Astrocyte of the spinal cord (primary cell): ENCODE measurements around the gene OGFOD3.

Source experiments
- DNase-seq: peaks from one replicate; pipeline ENCODE4 v3.0.0; 2011; ENCODE audit warnings: low read depth, low spot score
- H3K4me3 ChIP-seq: 2 replicates; pipeline ENCODE4 v1.5.1; 2011; ENCODE audit warnings: low read depth, mild to moderate bottlenecking, low read length, moderate library complexity
- in situ Hi-C: cut with HindIII; loops from 2 replicates; pipeline ENCODE4 v1.10.0; 2017; ENCODE audit warnings: low sequenced_read_pairs
- TF ChIP-seq, protein P1 (sequence below): IDR thresholded peaks from 2 replicates; pipeline ENCODE4 v1.5.1; 2012; ENCODE audit warnings: low read depth, mild to moderate bottlenecking, low read length, inconsistent platforms

The OGFOD3 gene

DNA sequence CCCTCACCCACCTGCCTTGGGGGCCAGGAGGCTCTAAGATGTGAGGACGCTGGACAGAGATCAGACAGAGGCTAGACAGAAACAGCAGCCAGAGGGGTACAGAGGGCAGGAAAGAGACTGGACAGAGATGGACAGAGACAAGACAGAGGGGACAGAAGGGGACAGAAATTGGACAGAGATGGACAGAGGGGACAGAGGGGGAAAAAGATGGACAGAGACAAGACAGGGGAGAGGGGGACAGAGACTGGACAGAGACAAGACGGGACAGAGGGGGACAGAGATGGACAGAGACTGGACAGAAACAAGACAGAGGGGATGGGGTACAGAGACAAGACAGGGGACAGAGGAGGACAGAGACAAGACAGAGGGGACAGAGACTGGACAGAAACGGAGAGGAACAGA lies 30.7 kb downstream of the OGFOD3 start:
- no peak overlapping the region for H3K4me3 ChIP-seq
- TF ChIP-seq, protein P1, sequence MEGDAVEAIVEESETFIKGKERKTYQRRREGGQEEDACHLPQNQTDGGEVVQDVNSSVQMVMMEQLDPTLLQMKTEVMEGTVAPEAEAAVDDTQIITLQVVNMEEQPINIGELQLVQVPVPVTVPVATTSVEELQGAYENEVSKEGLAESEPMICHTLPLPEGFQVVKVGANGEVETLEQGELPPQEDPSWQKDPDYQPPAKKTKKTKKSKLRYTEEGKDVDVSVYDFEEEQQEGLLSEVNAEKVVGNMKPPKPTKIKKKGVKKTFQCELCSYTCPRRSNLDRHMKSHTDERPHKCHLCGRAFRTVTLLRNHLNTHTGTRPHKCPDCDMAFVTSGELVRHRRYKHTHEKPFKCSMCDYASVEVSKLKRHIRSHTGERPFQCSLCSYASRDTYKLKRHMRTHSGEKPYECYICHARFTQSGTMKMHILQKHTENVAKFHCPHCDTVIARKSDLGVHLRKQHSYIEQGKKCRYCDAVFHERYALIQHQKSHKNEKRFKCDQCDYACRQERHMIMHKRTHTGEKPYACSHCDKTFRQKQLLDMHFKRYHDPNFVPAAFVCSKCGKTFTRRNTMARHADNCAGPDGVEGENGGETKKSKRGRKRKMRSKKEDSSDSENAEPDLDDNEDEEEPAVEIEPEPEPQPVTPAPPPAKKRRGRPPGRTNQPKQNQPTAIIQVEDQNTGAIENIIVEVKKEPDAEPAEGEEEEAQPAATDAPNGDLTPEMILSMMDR, result no peak
- in situ Hi-C loops, result no loop called here
- DNase-seq, result no peak

DNA sequence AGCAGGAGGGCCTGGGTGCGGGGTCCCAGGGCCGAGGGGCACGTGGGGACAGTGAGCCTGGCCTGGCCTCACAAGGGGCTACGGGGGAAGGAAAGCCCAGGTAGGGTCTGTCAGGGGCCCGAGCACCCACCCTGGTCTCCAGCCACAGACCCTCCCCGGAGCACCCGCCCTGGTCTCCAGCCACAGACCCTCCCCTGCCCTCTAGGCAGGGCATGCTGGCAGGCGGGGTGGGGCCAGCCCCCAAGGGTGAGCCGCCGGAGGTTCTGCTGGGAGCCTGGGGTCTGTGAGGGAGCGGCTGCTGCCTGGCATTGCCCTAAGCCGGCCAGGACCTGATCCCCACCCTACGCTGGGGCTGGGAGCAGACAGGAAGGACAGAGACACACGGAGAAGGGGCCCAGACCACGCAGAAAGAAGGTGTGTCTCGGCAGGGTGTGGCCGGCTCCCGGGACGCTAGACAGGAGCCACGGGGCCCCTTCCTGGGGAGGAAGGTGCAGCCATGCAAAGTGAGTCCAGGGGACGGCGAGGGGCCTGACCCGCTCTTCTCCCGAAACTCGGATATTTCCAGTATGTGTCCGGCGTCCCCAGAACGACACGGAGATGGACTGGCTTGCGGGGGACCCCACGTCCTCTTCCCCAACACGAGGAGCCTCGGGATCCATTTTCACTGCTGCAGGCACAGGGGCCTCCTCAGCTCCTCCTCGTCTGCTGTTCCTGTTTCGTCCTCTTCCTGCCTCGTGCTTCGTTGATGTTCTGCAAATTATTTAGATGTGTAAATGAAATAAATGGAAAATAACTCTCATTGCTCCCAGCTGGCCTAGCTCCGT lies 31.3 kb downstream of the OGFOD3 start:
- no peak overlapping the region for H3K4me3 ChIP-seq
- no peak for DNase-seq
- in situ Hi-C loops, result no loop called here
- TF ChIP-seq, protein P1, result no peak

DNA sequence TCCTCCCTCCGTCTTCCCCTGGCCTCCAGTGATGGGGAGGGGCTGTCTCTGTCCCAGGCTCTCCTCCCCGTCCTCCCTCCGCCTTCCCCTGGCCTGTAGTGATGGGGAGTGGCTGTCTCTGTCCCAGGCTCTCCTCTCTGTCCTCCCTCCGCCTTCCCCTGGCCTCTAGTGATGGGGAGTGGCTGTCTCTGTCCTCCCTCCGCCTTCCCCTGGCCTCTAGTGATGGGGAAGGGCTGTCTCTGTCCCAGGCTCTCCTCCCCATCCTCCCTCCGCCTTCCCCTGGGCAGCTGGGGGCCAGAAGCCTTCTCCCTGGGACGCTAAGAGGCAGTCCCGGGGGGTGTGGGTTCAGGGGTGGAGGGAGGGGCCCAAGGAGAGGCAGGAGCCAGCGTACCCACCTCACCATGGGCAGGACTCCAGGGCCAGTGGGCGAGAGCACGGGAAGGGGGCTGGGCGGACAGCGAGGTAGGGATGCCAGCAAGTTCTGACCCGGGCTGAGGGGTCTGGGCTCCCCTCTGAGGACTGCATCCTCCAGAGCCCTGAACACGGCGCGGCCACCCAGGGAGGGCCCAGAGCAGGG lies 32.0 kb downstream of the OGFOD3 start:
- in situ Hi-C loops, result no loop called here
- TF ChIP-seq, protein P1, result no peak
- DNase-seq, result no peak
- no peak overlapping the region for H3K4me3 ChIP-seq

DNA sequence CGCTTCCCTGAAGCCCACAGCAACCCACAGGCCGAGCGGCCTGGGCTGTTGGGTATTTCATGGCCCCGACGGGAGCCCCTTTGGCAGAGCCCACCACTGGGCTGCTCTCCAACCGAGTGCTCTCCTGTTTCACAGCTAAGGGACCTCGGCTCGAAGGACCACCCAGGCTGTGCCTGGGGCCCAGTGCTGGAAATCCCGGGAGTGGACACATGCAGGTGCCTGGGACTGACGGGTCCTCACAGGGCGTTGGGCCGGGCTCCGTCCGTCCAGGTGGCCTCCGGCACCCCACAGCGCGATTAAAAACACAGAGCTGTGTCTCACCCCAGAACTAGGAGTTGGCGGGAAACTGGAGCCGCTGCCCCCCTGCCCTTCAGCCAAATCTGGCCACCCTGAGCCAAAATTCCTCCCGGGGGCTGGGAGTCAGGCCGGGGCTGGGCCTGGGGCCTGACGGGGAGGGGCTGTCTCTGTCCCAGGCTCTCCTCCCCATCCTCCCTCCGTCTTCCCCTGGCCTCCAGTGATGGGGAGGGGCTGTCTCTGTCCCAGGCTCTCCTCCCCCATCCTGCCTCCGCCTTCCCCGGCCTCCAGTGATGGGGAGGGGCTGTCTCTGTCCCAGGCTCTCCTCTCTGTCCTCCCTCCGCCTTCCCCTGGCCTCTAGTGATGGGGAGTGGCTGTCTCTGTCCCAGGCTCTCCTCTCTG lies 32.7 kb downstream of the OGFOD3 start:
- in situ Hi-C loops, result no loop called here
- DNase-seq, result no peak
- no peak overlapping the region for H3K4me3 ChIP-seq
- TF ChIP-seq, protein P1, result no peak

DNA sequence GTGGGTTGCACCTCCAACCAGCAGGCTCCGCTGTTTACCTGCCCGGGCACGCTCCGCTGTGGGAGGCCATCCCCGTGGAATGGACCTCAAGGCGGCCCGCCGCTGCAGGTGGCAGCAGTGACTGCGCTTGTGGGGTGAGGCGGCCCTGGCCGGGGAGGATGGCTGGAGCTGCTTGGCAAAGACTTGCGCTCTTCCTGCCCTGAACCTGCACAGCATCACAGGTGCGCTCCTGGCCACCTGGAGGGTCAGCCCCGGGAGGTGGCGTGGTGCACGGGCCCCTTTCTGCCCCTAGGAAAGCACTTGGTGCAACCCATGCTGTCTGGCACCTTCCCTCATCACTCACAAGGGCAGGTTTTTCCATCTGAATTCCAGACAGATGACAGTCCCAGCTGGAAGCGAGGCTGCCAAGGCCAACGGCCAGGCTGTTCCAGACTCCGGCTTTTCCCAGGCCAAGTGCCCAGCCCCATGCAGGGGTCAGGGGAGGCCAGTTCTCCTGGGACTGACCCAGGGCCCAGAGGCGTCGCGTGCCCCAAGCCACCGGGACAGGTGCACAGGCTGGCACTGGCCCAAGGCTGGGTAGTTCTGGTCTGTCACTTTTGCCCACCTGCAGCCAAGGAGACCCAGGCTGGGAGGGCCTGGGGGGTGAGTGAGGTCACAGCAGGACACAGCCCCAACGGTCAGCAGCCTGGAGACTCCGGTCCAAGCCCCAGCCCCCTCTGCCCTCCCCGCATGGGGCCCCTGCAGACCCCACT lies 33.5 kb downstream of the OGFOD3 start:
- H3K4me3 ChIP-seq, result no peak overlapping the region
- no peak for DNase-seq
- TF ChIP-seq, protein P1, result no peak
- in situ Hi-C loops, result no loop called here

DNA sequence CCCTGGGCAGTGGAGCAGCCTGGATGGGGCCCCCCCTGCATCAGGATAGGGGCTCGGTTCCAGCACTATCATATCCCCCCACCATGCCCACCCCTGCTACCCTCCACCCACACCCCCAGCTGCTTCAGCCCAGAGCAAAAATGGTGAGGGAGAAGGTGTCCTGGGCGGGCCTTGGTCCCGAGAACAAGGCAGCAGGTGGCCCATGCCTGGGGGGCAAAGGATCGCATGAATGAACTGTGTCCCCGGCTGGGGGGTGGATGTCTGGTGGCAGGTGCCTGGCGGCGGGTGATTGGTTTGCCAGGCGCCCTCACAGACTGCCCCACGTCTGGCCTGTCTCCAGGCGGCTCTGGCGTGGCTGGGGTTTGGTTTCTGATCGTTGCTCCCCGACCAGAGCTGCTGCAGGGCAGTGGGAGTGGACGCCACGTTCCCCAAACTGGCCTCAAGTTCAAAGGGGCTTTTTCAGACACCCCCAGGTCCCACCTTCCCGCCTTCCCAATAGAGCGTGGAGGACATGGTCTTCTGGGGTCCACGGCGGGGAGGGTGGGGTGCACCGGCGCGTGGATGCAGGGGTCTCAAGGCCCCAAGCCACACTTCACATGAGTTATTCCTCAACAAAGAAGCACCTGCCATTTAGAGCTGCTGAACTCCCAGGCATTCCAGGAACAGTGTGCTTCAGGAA lies 34.2 kb downstream of the OGFOD3 start:
- no peak for DNase-seq
- H3K4me3 ChIP-seq, result no peak overlapping the region
- in situ Hi-C loops, result no loop called here
- TF ChIP-seq, protein P1, result no peak
